Esophagus muscularis mucosa (tissue), 4 donors: ENCODE data around the gene XRCC1. TPM values are rescaled to one million over a fixed set of nuclear protein-coding genes. Genes with fewer than 3 reads are reported as not detected.

Source experiments
- DNase-seq: peaks from one replicate; pipeline ENCODE4 v3.0.0-alpha.2; 2017; ENCODE audit errors: extremely low spot score
- H3K27ac ChIP-seq, 4 donors: fragments of 200-600 bp; sonication (generic); replicated peaks in 1 of 4; 1 replicate in 3 of 4; 2 replicates in 1 of 4; pipeline ENCODE4 v1.5.1; 2016 to 2019; ENCODE audit warnings: mild to moderate bottlenecking in 1 of 4
- H3K27me3 ChIP-seq, 4 donors: fragments of 200-600 bp; sonication (generic); one replicate each; pipeline versions ENCODE4 v1.5.1 to v1.6.0; 2016 to 2019
- H3K36me3 ChIP-seq, 4 donors: fragments of 200-600 bp; sonication (generic); one replicate each; pipeline ENCODE4 v1.5.1; 2016 to 2019
- H3K4me1 ChIP-seq, 4 donors: fragments of 200-600 bp; sonication (generic); one replicate each; pipeline ENCODE4 v1.5.1; 2016 to 2019
- H3K4me3 ChIP-seq, 4 donors: fragments of 200-600 bp; sonication (generic); 1 replicate in 2 of 4; 2 replicates in 2 of 4; pipeline ENCODE4 v1.5.1; 2016 to 2019; ENCODE audit warnings: mild to moderate bottlenecking in 4 of 4, moderate library complexity in 1 of 4
- H3K9me3 ChIP-seq, 4 donors: fragments of 200-600 bp; sonication (generic); 1 replicate in 3 of 4; 2 replicates in 1 of 4; pipeline ENCODE4 v1.5.1; 2016 to 2019
- CTCF ChIP-seq, 3 experiments: fragments of 200-600 bp in 2 of 3; fragments of 450-650 bp in 1 of 3; sonication (generic) in 2 of 3; IDR thresholded peaks; one replicate each; pipeline ENCODE4 v1.5.1; 2017 to 2019; ENCODE audit warnings: antibody characterized with exemption in 3 of 3, mild to moderate bottlenecking in 2 of 3, moderate library complexity in 1 of 3
- EP300 ChIP-seq: sonication (generic); formaldehyde crosslinking; IDR thresholded peaks from one replicate; pipeline ENCODE4 v1.6.1; 2017; ENCODE audit warnings: antibody characterized with exemption
- POLR2A ChIP-seq: fragments of 450-650 bp; IDR thresholded peaks from one replicate; pipeline ENCODE4 v1.6.1; 2017; ENCODE audit warnings: antibody characterized with exemption, moderate library complexity, mild to moderate bottlenecking, low read depth
- POLR2AphosphoS5 ChIP-seq, 2 donors: sonication (generic); formaldehyde crosslinking; IDR thresholded peaks; one replicate each; pipeline ENCODE4 v1.6.1; 2017; ENCODE audit warnings: antibody characterized with exemption in 2 of 2
- WGBS: methylation state at CpG from one replicate; pipeline ENCODE4 v1.1.5; 2018; 5-methylcytosine and 5-hydroxymethylcytosine counted together
- intact Hi-C: fragments of 100-400 bp; cut with DNase I; formaldehyde crosslinking; loops from one replicate; pipeline ENCODE4 v1.15.1; 2023
- total RNA-seq, 4 donors: library from RNA; depleted of rRNA; stranded (reverse); fragments of >200 nt; gene quantifications; one replicate each; pipeline versions ENCODE4 v1.1.0 to v1.2.1, GENCODE V29; 2016

The XRCC1 gene
- total RNA-seq, 4 donors from 2014 or later = 21.2 to 27.2 (median 24.4) TPM

GRCh38 chr19:43581467-43581866 is 6.1 kb upstream of the XRCC1 start:
- no peak for DNase-seq
- H3K9me3 ChIP-seq = no peaks in the 10 kb centered on the region
- no peak for TF ChIP-seq POLR2A
- TF ChIP-seq POLR2AphosphoS5 (IDR thresholded peaks at IDR 0.05) = no peak
- TF ChIP-seq CTCF (IDR thresholded peaks at IDR 0.05) = no peak
- TF ChIP-seq EP300 = no peak
- peak overlapping the region; percentile 53 to 63 (median 54) for H3K4me3 ChIP-seq
- peaks cover 0 to 17% (median 3%) of the 10 kb centered on the region in 4 donors for H3K36me3 ChIP-seq
- peaks cover 0 to 30% (median 26%) of the 10 kb centered on the region in 4 donors for H3K4me1 ChIP-seq
- 55% methylated on average over 7 of the region's 7 CpGs for WGBS
- no peaks in the 10 kb centered on the region for H3K27me3 ChIP-seq
- intact Hi-C loops = no loop called here
- H3K27ac ChIP-seq = peak overlapping the region; percentile 75 to 78 (median 75)

- H3K4me3 ChIP-seq = no peak overlapping the region
These were observed 3.5 kb upstream of the XRCC1 start for GRCh38 chr19:43578787-43579186.

GRCh38 chr19:43575955-43576878 is 890 bp upstream of the XRCC1 start:
- intact Hi-C loops = loop anchor here (2.0 to 5.0 kb wide), 2 partner anchors 19 to 39 kb away; no protein-coding TSS in a partner anchor
- WGBS = 69% methylated on average over 37 of the region's 37 CpGs
- no peak for TF ChIP-seq POLR2A
- TF ChIP-seq EP300 = no peak
- no peak for TF ChIP-seq POLR2AphosphoS5 (IDR thresholded peaks at IDR 0.05)
- TF ChIP-seq CTCF (IDR thresholded peaks at IDR 0.05) = no peak
- Histone ChIP-seq H3K36me3 (peaks cover 0 to 22% (median 5%) of the 10 kb centered on the region in 4 donors), H3K4me1 (peaks cover 13 to 45% (median 40%) of the 10 kb centered on the region in 4 donors), H3K27me3 (no peaks in the 10 kb centered on the region), H3K4me3 (peak overlapping the region; percentile 71 to 84 (median 78)), H3K9me3 (no peaks in the 10 kb centered on the region), H3K27ac (peak overlapping the region; percentile 82 to 89 (median 87))
- DNase-seq = no peak

More at GRCh38 chr19:43578787-43579186, 3.5 kb upstream of the XRCC1 start:
- TF ChIP-seq EP300 (no peak), CTCF (IDR thresholded peaks at IDR 0.05) (no peak), POLR2A (no peak), POLR2AphosphoS5 (IDR thresholded peaks at IDR 0.05) (no peak)
- Histone ChIP-seq H3K4me1 (peaks cover 11 to 50% (median 46%) of the 10 kb centered on the region in 4 donors), H3K9me3 (no peaks in the 10 kb centered on the region), H3K36me3 (no peaks in the 10 kb centered on the region), H3K27ac (no peak overlapping the region), H3K27me3 (no peaks in the 10 kb centered on the region)
- 92% methylated on average over 3 of the region's 3 CpGs for WGBS
- intact Hi-C loops = loop anchor here (5.0 kb wide), 1 partner anchor 41 kb away; no protein-coding TSS in a partner anchor
- no peak for DNase-seq

- H3K4me3 ChIP-seq = peak overlapping the region; percentile 71 to 84 (median 78)
- H3K27ac ChIP-seq = peak overlapping the region; percentile 82 to 89 (median 87)
- H3K36me3 ChIP-seq = peaks cover 0 to 35% (median 5%) of the 10 kb centered on the region in 4 donors
- peaks cover 13 to 29% (median 25%) of the 10 kb centered on the region in 4 donors for H3K4me1 ChIP-seq
- 30% methylated on average over 12 of the region's 12 CpGs for WGBS
- TF ChIP-seq EP300 (no peak), CTCF (IDR thresholded peaks at IDR 0.05) (no peak), POLR2A (no peak), POLR2AphosphoS5 (IDR thresholded peaks at IDR 0.05) (no peak)
- no peaks in the 10 kb centered on the region for H3K9me3 ChIP-seq
- DNase-seq = no peak
- intact Hi-C loops = loop anchor here (5.0 kb wide), 1 partner anchor 37 kb away; no protein-coding TSS in a partner anchor
- H3K27me3 ChIP-seq = no peaks in the 10 kb centered on the region
These were observed 737 bp downstream of the XRCC1 start for GRCh38 chr19:43574424-43575155.
